SK-N-SH (cell line): Measurements from ENCODE around the gene RNU1-3. TPM values are rescaled to one million over a fixed set of nuclear protein-coding genes. Genes with fewer than 3 reads are reported as not detected.
A peak's percentile ranks its signal among the peaks of the same experiment; 100 is the strongest.
"Not testable (repeated sequence)": the region's sequence is repeated elsewhere in the genome, so short reads cannot be mapped to it uniquely, and the experiment has no call there.

Experiments
- CTCF ChIA-PET: fragments of 300-600, 350-600 bp; formaldehyde crosslinking; extraction: SDS; loops from one replicate; lab custom pipeline; 2021; lab: Yijun Ruan, JAX
- POLR2A ChIA-PET: fragments of 350-600 bp; sonication (Branson Sonifier 250); formaldehyde crosslinking; extraction: SDS; loops from one replicate; lab custom pipeline; 2020; ENCODE audit warnings: antibody characterized with exemption, inconsistent platforms; lab: Yijun Ruan, JAX
- DNase-seq: peaks from one replicate; pipeline ENCODE4 v3.0.0; 2012
- H2AFZ ChIP-seq: fragments of 200-600 bp; sonication (generic); 2 replicates; pipeline ENCODE4 v1.8.1; 2016; ENCODE audit warnings: antibody characterized with exemption, mild to moderate bottlenecking, low read depth
- H3F3A ChIP-seq: fragments of 200-600 bp; sonication (generic); replicated peaks from 2 replicates; pipeline ENCODE3; 2016; ENCODE audit warnings: antibody characterized with exemption, mild to moderate bottlenecking; ENCODE audit not compliant: insufficient read depth
- H3K27ac ChIP-seq, 2 experiments: fragments of 200-500 bp in 1 of 2; fragments of 200-600 bp in 1 of 2; sonication (Bioruptor generic) in 1 of 2; sonication (generic), shearing (Covaris generic) in 1 of 2; 2 replicates each; pipeline versions ENCODE4 v1.5.1 to v1.6.1; 2014 to 2016; ENCODE audit warnings: low read depth in 2 of 2, inconsistent platforms in 1 of 2, low read length in 1 of 2, mild to moderate bottlenecking in 1 of 2, mixed read lengths in 1 of 2
- H3K27me3 ChIP-seq: fragments of 200-600 bp; sonication (generic), shearing (Covaris generic); 2 replicates; pipeline ENCODE4 v1.6.1; 2016; ENCODE audit warnings: mixed run types; ENCODE audit not compliant: insufficient read depth
- H3K36me3 ChIP-seq, 2 experiments: fragments of 200-500 bp in 1 of 2; fragments of 200-600 bp in 1 of 2; sonication (Bioruptor generic) in 1 of 2; sonication (generic) in 1 of 2; replicated peaks in 1 of 2; 2 replicates each; pipeline versions ENCODE3 to v1.5.1; 2014 to 2016; ENCODE audit warnings: low read length in 1 of 2, mild to moderate bottlenecking in 1 of 2; ENCODE audit not compliant: insufficient read depth in 2 of 2, control insufficient read depth in 1 of 2
- H3K4me1 ChIP-seq, 2 experiments: fragments of 200-500 bp in 1 of 2; fragments of 200-600 bp in 1 of 2; sonication (Bioruptor generic) in 1 of 2; sonication (generic), shearing (Covaris generic) in 1 of 2; 2 replicates each; pipeline versions ENCODE4 v1.5.1 to v1.6.1; 2014 to 2016; ENCODE audit warnings: low read depth in 1 of 2, low read length in 1 of 2, mixed run types in 1 of 2; ENCODE audit not compliant: insufficient read depth in 2 of 2, control insufficient read depth in 1 of 2
- H3K4me2 ChIP-seq: fragments of 200-600 bp; sonication (generic), shearing (Covaris generic); 2 replicates; pipeline ENCODE4 v1.6.1; 2017; ENCODE audit warnings: mixed run types
- H3K4me3 ChIP-seq, 2 experiments: fragments of 200-500 bp in 1 of 2; fragments of 200-600 bp in 1 of 2; sonication (Bioruptor generic) in 1 of 2; sonication (generic), shearing (Covaris generic) in 1 of 2; 2 replicates each; pipeline versions ENCODE4 v1.5.1 to v1.8.1; 2014 to 2016; ENCODE audit warnings: low read depth in 2 of 2, inconsistent platforms in 1 of 2, low read length in 1 of 2, mild to moderate bottlenecking in 1 of 2, mixed read lengths in 1 of 2, moderate library complexity in 1 of 2
- H3K79me2 ChIP-seq: fragments of 200-600 bp; sonication (generic); 2 replicates; pipeline ENCODE4 v1.8.1; 2017; ENCODE audit warnings: mild to moderate bottlenecking; ENCODE audit not compliant: insufficient read depth
- H3K9ac ChIP-seq: fragments of 200-600 bp; sonication (generic); 2 replicates; pipeline ENCODE4 v1.6.1; 2017; ENCODE audit warnings: mixed run types
- H3K9me2 ChIP-seq: fragments of 200-600 bp; sonication (generic); 2 replicates; pipeline ENCODE4 v1.6.1; 2017; ENCODE audit warnings: mixed run types
- H3K9me3 ChIP-seq: fragments of 200-600 bp; sonication (generic); 2 replicates; pipeline ENCODE4 v1.6.1; 2017; ENCODE audit warnings: mixed run types, mild to moderate bottlenecking, moderate library complexity
- H4K20me1 ChIP-seq: fragments of 200-600 bp; sonication (generic); 2 replicates; pipeline ENCODE4 v1.6.1; 2017; ENCODE audit warnings: mild to moderate bottlenecking, mixed run types; ENCODE audit not compliant: insufficient read depth
- ELF1 ChIP-seq: IDR thresholded peaks from 2 replicates; pipeline ENCODE4 v1.4.0; 2012
- EP300 ChIP-seq, 2 experiments: IDR thresholded peaks; 2 replicates each; pipeline versions ENCODE4 v1.4.0 to v1.6.1; 2012; ENCODE audit warnings: borderline replicate concordance in 1 of 2, low read depth in 1 of 2, low read length in 1 of 2
- FOSL2 ChIP-seq: IDR thresholded peaks from 2 replicates; pipeline ENCODE4 v1.4.0; 2012; ENCODE audit warnings: low read depth, mild to moderate bottlenecking, moderate library complexity, borderline replicate concordance
- TEAD4 ChIP-seq: IDR thresholded peaks from 2 replicates; pipeline ENCODE4 v1.4.0; 2012; ENCODE audit warnings: mild to moderate bottlenecking, borderline replicate concordance; ENCODE audit not compliant: insufficient read depth
- WGBS: methylation state at CpG from one replicate; pipeline ENCODE4 v1.1.6; 2017; ENCODE audit warnings: low lambda C conversion rate; 5-methylcytosine and 5-hydroxymethylcytosine counted together
- polyA plus RNA-seq, 3 experiments: library from polyadenylated mRNA; depleted of rRNA; stranded (reverse); fragments of >200 nt; gene quantifications; 2 replicates each; pipeline ENCODE4 v1.2.3, GENCODE V29; 2012

RNU1-3 gene
- polyA plus RNA-seq, 1 of the 3 experiments (the other 2 are of a cell fraction): not detected

DNA sequence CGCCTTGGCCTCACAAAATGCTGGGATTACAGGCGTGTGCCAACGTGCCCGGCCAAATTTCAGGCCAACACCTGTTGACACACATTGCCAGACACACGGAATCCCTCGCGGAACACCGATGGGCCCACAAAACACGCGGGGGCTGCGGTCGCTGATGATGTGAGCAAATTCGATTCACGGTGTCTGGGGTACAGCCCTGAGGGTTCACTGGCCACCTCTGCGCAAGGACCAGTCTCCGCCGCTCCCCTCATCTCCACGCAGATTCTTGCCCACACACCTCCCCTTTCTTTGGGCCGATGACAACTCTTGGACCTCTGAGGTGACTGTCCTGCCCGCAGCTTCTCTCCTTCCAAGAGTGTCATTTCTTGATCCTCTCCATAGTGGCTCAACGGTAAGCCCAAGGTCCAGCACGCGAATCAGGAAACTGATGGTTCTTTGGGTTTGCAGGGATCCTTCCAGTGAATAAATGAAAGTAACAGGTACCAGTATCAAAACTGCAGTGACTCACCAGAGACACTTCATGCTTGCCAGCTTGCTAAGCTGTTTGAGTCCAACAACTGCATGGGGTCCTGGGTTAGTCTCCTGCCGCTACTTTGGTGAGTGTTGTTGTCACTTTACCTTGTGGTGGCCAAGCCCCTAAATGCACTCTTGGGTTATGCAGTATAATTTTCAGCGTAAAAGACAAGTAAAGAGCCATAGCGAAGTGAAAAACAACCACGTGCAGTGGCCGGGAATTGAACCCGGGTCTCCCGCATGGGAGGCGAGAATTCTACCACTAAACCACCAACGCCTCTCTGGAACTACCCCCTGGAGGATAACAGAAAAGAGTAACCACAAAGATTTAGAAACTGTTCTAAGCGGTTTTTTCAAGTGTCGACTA is 11.0 kb upstream of the RNU1-3 start:
- Histone ChIP-seq H3K4me3 (no peak overlapping the region), H3F3A (no peaks in the 10 kb centered on the region), H3K9me2 (no peaks in the 10 kb centered on the region), H3K9ac (no peak overlapping the region), H3K27me3 (no peaks in the 10 kb centered on the region)
- TF ChIP-seq ELF1 (no peak), TEAD4 (peak; percentile 46; the same call in 1 of the 2 replicates), EP300 (IDR thresholded peaks at IDR 0.05; ENCODE audit: borderline replicate concordance in 1 of 2, low read depth in 1 of 2, low read length in 1 of 2) (0 out of 4 replicates have a peak, but pooled peaks of 1 of the 2 experiments have one; percentile 11), FOSL2 (0 out of 2 replicates have a peak, but pooled peaks have one; percentile 22)
- TF ChIP-seq, all 33 proteins: peak for 3
- no peak overlapping the region for H3K4me2 ChIP-seq
- ChIA-PET POLR2A (no interaction called here), CTCF (no interaction called here)
- H4K20me1 ChIP-seq: no peaks in the 10 kb centered on the region
- no peaks in the 10 kb centered on the region for H3K79me2 ChIP-seq
- no peaks in the 10 kb centered on the region for H3K9me3 ChIP-seq
- H3K4me1 ChIP-seq: no peaks in the 10 kb centered on the region
- H3K27ac ChIP-seq: no peak overlapping the region
- peak; percentile 48 for DNase-seq
- H2AFZ ChIP-seq: no peak overlapping the region
- H3K36me3 ChIP-seq: no peaks in the 10 kb centered on the region
- 55% methylated on average over 22 of the region's 34 CpGs for WGBS

GRCh38 chr1:16676661-16677523 is 10.1 kb upstream of the RNU1-3 start:
- 78% methylated on average over 22 of the region's 22 CpGs for WGBS
- H2AFZ ChIP-seq, H3K27ac ChIP-seq, H4K20me1 ChIP-seq, CTCF ChIA-PET, H3K9ac ChIP-seq, H3K9me2 ChIP-seq, POLR2A ChIA-PET, H3K4me1 ChIP-seq, H3K27me3 ChIP-seq, H3F3A ChIP-seq, H3K9me3 ChIP-seq, DNase-seq, H3K36me3 ChIP-seq, H3K79me2 ChIP-seq, H3K4me3 ChIP-seq, H3K4me2 ChIP-seq: not testable (repeated sequence)

DNA sequence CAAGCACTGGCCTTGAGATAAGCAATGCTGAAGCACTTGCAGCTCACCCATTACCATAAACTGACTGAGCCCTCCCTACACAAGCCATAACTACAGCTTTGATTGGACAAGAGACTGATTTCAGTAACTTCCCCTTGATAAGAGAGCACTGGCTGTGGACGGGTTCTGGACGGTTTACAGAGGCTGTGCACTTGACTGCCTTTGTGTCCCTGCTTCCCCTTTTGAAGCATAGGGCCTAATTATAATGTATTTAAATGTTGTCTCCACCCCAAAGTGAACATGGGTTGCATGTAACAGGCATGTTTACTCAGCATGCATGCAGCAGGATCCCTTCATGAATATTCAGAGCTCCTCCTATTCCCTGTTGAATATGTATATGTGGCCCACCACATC is 8.4 kb upstream of the RNU1-3 start:
- H4K20me1 ChIP-seq, H3K9ac ChIP-seq, DNase-seq, H3K9me3 ChIP-seq, H3K4me3 ChIP-seq, H3K9me2 ChIP-seq, H3K36me3 ChIP-seq, H3F3A ChIP-seq, POLR2A ChIA-PET, H3K4me2 ChIP-seq, CTCF ChIA-PET, H3K4me1 ChIP-seq, H3K79me2 ChIP-seq, H3K27ac ChIP-seq, H3K27me3 ChIP-seq, H2AFZ ChIP-seq: not testable (repeated sequence)
- WGBS: no CpG with 5 or more reads among the region's 2 CpGs

DNA sequence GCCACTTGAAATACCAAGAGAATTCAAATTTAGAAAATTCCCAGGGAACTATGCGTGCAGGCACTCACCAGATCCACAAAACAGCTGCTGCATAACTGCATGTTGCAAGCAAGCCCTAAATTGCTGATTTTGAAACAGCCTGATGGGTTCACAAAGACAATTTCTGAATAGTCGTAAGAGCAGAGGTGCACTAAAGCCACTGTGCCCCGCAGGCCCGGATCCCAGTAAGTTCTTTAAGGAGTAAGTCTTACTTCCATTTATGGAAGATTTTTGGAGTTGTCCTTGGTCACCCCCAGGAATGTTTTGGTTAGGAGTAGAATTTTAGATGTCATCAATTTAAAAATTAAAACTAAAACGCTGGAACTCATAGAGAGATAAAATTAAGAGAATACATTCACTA is 7.2 kb upstream of the RNU1-3 start:
- H3K36me3 ChIP-seq, H3K4me1 ChIP-seq, H3K4me2 ChIP-seq, H3K9me2 ChIP-seq, H3K9me3 ChIP-seq, H4K20me1 ChIP-seq, H3K9ac ChIP-seq, H3K4me3 ChIP-seq, H3F3A ChIP-seq, POLR2A ChIA-PET, H3K27ac ChIP-seq, DNase-seq, H3K27me3 ChIP-seq, H3K79me2 ChIP-seq, H2AFZ ChIP-seq, CTCF ChIA-PET: not testable (repeated sequence)
- WGBS: 40% methylated on average over 5 of the region's 5 CpGs

DNA sequence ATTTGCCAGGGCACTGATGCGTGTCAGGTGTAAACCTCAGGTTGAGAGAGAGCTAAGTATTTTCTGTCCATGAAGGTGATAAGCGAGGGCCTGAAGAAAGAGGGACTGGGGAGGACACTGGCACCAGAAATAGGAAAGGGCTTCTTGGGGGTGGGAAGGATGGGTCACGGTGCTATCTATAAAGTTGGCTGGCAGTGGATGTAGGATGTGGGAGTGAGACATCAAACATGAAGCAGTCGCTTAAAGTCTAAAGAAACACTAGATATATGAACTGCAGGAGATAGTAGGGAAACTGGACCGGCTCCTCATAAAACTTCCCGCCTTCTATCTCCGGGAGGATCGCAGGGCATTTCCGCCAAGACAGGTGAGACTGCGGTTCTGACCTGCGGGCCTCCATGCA is 912 bp downstream of the RNU1-3 start:
- no CpG with 5 or more reads among the region's 11 CpGs for WGBS
- POLR2A ChIA-PET: not testable (repeated sequence)

More for the DNA sequence above, 912 bp downstream of the RNU1-3 start:
- H3K4me1 ChIP-seq, H3K9me3 ChIP-seq, H3K4me3 ChIP-seq, H3K27me3 ChIP-seq, CTCF ChIA-PET, H2AFZ ChIP-seq, H3K36me3 ChIP-seq, H3K9me2 ChIP-seq, DNase-seq, H4K20me1 ChIP-seq, H3K27ac ChIP-seq, H3F3A ChIP-seq, H3K9ac ChIP-seq, H3K79me2 ChIP-seq, H3K4me2 ChIP-seq: not testable (repeated sequence)
